K562 (cell line): Measurements from ENCODE around the gene PDCL3. TPM values are rescaled to one million over a fixed set of nuclear protein-coding genes. Genes with fewer than 3 reads are reported as not detected.

Experiments used
- ATF2 ChIP-seq: sonication (generic); formaldehyde crosslinking; IDR thresholded peaks from 2 replicates; pipeline ENCODE4 v1.8.1; 2022; ENCODE audit warnings: missing genetic modification reagents
- ATF7 ChIP-seq: fragments of 450-650 bp; IDR thresholded peaks from 2 replicates; pipeline ENCODE4 v1.7.1; 2014; ENCODE audit warnings: mild to moderate bottlenecking, moderate library complexity
- BDP1 ChIP-seq: IDR thresholded peaks from 3 replicates; pipeline ENCODE4 v1.6.1; 2011; ENCODE audit not compliant: insufficient read length, insufficient read depth
- BRCA1 ChIP-seq, 2 experiments: fragments of 450-650 bp in 1 of 2; sonication (generic) in 1 of 2; formaldehyde crosslinking in 1 of 2; IDR thresholded peaks; 2 replicates each; pipeline versions ENCODE4 v1.5.0 to v1.6.1; 2017 to 2020; ENCODE audit warnings: mild to moderate bottlenecking in 1 of 2, missing genetic modification reagents in 1 of 2
- CHCHD3 ChIP-seq: fragments of 250-450 bp; sonication (Bioruptor Pico); IDR thresholded peaks from 2 replicates; pipeline ENCODE4 v2.1.2; 2022; ENCODE audit warnings: mild to moderate bottlenecking
- CXXC5 ChIP-seq: fragments of 250-450 bp; sonication (Bioruptor Pico); IDR thresholded peaks from 2 replicates; pipeline ENCODE4 v1.8.0; 2022; ENCODE audit warnings: inconsistent platforms, mild to moderate bottlenecking, moderate library complexity
- ELF1 ChIP-seq: fragments of 200-800 bp; sonication (Bioruptor generic); IDR thresholded peaks from 2 replicates; pipeline ENCODE4 v1.6.1; 2016; ENCODE audit warnings: missing genetic modification characterization, missing compliant biosample characterization
- ETV1 ChIP-seq: fragments of 450-650 bp; conservative IDR thresholded peaks from 2 replicates; pipeline ENCODE4 v1.6.1; 2016; ENCODE audit warnings: missing genetic modification characterization, control low read depth, low read depth, missing compliant biosample characterization
- GATA2 ChIP-seq: sonication (generic); formaldehyde crosslinking; IDR thresholded peaks from 2 replicates; pipeline ENCODE4 v1.4.0; 2020; ENCODE audit warnings: mild to moderate bottlenecking, missing genetic modification reagents
- HDAC2 ChIP-seq: fragments of 450-650 bp; IDR thresholded peaks from 2 replicates; pipeline ENCODE4 v1.6.1; 2016; ENCODE audit warnings: mild to moderate bottlenecking
- HSF4 ChIP-seq: fragments of 250-450 bp; sonication (Bioruptor Pico); IDR thresholded peaks from 2 replicates; pipeline ENCODE4 v2.1.2; 2022; ENCODE audit warnings: mild to moderate bottlenecking, moderate library complexity, borderline replicate concordance
- L3MBTL2 ChIP-seq: fragments of 450-650 bp; IDR thresholded peaks from 2 replicates; pipeline ENCODE4 v1.6.1; 2016; ENCODE audit warnings: mild to moderate bottlenecking, moderate library complexity
- NFIX ChIP-seq: fragments of 250-450 bp; sonication (Bioruptor Pico); IDR thresholded peaks from 2 replicates; pipeline ENCODE4 v1.4.0; 2020; ENCODE audit warnings: low read depth, mild to moderate bottlenecking, moderate library complexity
- PRMT5 ChIP-seq: sonication (generic); formaldehyde crosslinking; IDR thresholded peaks from 2 replicates; pipeline ENCODE4 v1.5.0; 2020; ENCODE audit warnings: missing genetic modification reagents
- SIN3B ChIP-seq: fragments of 450-650 bp; IDR thresholded peaks from 2 replicates; pipeline ENCODE4 v1.6.1; 2017; ENCODE audit warnings: low read depth, mild to moderate bottlenecking, moderate library complexity
- TEAD2 ChIP-seq: fragments of 450-650 bp; IDR thresholded peaks from 2 replicates; pipeline ENCODE4 v1.6.1; 2016; ENCODE audit warnings: missing genetic modification characterization, control low read depth, missing compliant biosample characterization
- ZBTB40 ChIP-seq, 2 experiments: fragments of 450-650 bp in 1 of 2; sonication (generic) in 1 of 2; formaldehyde crosslinking in 1 of 2; IDR thresholded peaks; 2 replicates each; pipeline versions ENCODE4 v1.7.1 to v1.9.0; 2016 to 2022; ENCODE audit warnings: inconsistent platforms in 1 of 2, mild to moderate bottlenecking in 1 of 2, missing genetic modification reagents in 1 of 2
- ZNF12 ChIP-seq: sonication (generic); formaldehyde crosslinking; IDR thresholded peaks from 2 replicates; pipeline ENCODE4 v1.4.0; 2020; ENCODE audit warnings: mild to moderate bottlenecking, missing genetic modification reagents
- ZNF41 ChIP-seq: fragments of 250-450 bp; sonication (Bioruptor Pico); conservative IDR thresholded peaks from 2 replicates; pipeline ENCODE4 v1.4.0; 2020; ENCODE audit warnings: mild to moderate bottlenecking
- ZNF589 ChIP-seq: fragments of 200-800 bp; sonication (Bioruptor generic); IDR thresholded peaks from 2 replicates; pipeline ENCODE4 v1.6.1; 2016; ENCODE audit warnings: low read depth, missing genetic modification characterization, missing compliant biosample characterization
- ZNF766 ChIP-seq: fragments of 200-800 bp; sonication (Bioruptor generic); conservative IDR thresholded peaks from 2 replicates; pipeline ENCODE4 v1.6.1; 2016; ENCODE audit warnings: missing genetic modification characterization, missing compliant biosample characterization
- polyA plus RNA-seq, 8 experiments: library from polyadenylated mRNA; depleted of rRNA in 4 of 8; stranded (reverse) in 5 of 8; unstranded in 3 of 8; fragments of >200 nt; fragmentation: Nextera tagmentation in 2 of 8; fragmentation: Illumina TruSeq in 1 of 8; extraction: Ambion mirVana in 2 of 8; extraction: Trizol in 1 of 8; gene quantifications; 2 replicates each; pipeline versions ENCODE4 v1.2.1 to v1.2.3, GENCODE V29; 2011 to 2014; ENCODE audit warnings: inconsistent platforms in 1 of 8, missing spikeins in 1 of 8
- total RNA-seq, 7 experiments: library from RNA; depleted of rRNA in 6 of 7; stranded (reverse); fragments of >200 nt in 6 of 7; fragmentation: Illumina TruSeq in 2 of 7; extraction: Trizol in 2 of 7; gene quantifications; 2 replicates each; pipeline versions ENCODE4 v1.2.1 to v1.2.3, GENCODE V29; 2011 to 2021; ENCODE audit warnings: low replicate concordance in 1 of 7

Gene PDCL3
- total and polyA plus RNA-seq, 9 of the 15 experiments (the other 6 are each of a cell fraction or from before 2014, with no cell fraction given), result 16.6 to 76.7 (median 26.9) TPM

GRCh38 chr2:100589527-100589926, 26.7 kb downstream of the PDCL3 start (continued):
- TF ChIP-seq ZBTB40 (IDR thresholded peaks at IDR 0.05) (peak; percentile 44; the same call in 1 of the 2 replicates), ZBTB40 (CRISPR knock-in tag; IDR thresholded peaks at IDR 0.05) (no peak), CXXC5 (peak; percentile 19; the same call in 1 of the 2 replicates), ZNF766 (peak; percentile 84), ATF7 (no peak), PRMT5 (no peak), CHCHD3 (CRISPR knock-in tag) (no peak), HDAC2 (no peak), ZNF589 (CRISPR knock-in tag) (peak; percentile 53; the same call in 1 of the 2 replicates), L3MBTL2 (0 out of 2 replicates have a peak, but pooled peaks have one; percentile 34), HSF4 (CRISPR knock-in tag) (no peak), SIN3B (no peak), GATA2 (no peak), TEAD2 (tag) (no peak), ELF1 (tag) (peak; percentile 73), ZNF12 (CRISPR knock-in tag) (no peak), ZNF41 (CRISPR knock-in tag) (no peak), ATF2 (no peak), BDP1 (no peak), NFIX (CRISPR knock-in tag) (no peak), BRCA1 (IDR thresholded peaks at IDR 0.05) (no peak), BRCA1 (CRISPR knock-in tag; IDR thresholded peaks at IDR 0.05) (no peak), ETV1 (tag) (peak; percentile 87)
